H1 (cell line): ENCODE results near the gene LIPC.

Experiments
- CTCF ChIP-seq, 3 experiments: IDR thresholded peaks; 1 replicate in 2 of 3; 2 replicates in 1 of 3; pipeline versions ENCODE4 v1.5.1 to v1.6.1; 2011; ENCODE audit warnings: low read length in 3 of 3, mild to moderate bottlenecking in 3 of 3, inconsistent platforms in 2 of 3, low read depth in 1 of 3, moderate library complexity in 1 of 3; ENCODE audit not compliant: insufficient read depth in 1 of 3; ENCODE audit errors: control extremely low read depth in 1 of 3
- EZH2 ChIP-seq: fragments of 200-600 bp; sonication (generic); IDR thresholded peaks from 2 replicates; pipeline ENCODE4 v1.7.1; 2012; ENCODE audit warnings: low read depth, mild to moderate bottlenecking, moderate library complexity, low read length, inconsistent platforms; ENCODE audit not compliant: severe bottlenecking
- MAX ChIP-seq: IDR thresholded peaks from 2 replicates; pipeline ENCODE4 v1.6.1; 2012; ENCODE audit warnings: inconsistent platforms
- NRF1 ChIP-seq: IDR thresholded peaks from 2 replicates; pipeline ENCODE4 v1.6.1; 2011; ENCODE audit warnings: mild to moderate bottlenecking, low read depth, low read length, improper control_type of control experiment
- POLR2AphosphoS5 ChIP-seq: IDR thresholded peaks from 2 replicates; pipeline ENCODE4 v1.6.1; 2011; ENCODE audit warnings: low read depth, low read length
- RFX5 ChIP-seq: IDR thresholded peaks from 2 replicates; pipeline ENCODE4 v1.6.1; 2011; ENCODE audit warnings: low read depth, low read length, improper control_type of control experiment, borderline replicate concordance
- YY1 ChIP-seq: IDR thresholded peaks from 2 replicates; pipeline ENCODE4 v1.6.1; 2011; ENCODE audit warnings: low read depth, mild to moderate bottlenecking, low read length

GRCh38 chr15:58605931-58606530, 174.2 kb downstream of the LIPC start:
- TF ChIP-seq MAX (no peak), EZH2 (no peak), NRF1 (no peak), CTCF (IDR thresholded peaks at IDR 0.05; ENCODE audit: control extremely low read depth in 1 of 3, insufficient read depth in 1 of 3, low read depth in 1 of 3, low read length in 3 of 3) (no peak), RFX5 (no peak), YY1 (no peak), POLR2AphosphoS5 (no peak)
